ENCODE measurements around the gene FHOD3. TPM values are rescaled to one million over a fixed set of nuclear protein-coding genes. Genes with fewer than 3 reads are reported as not detected.
A peak's percentile ranks its signal among the peaks of the same experiment; 100 is the strongest.

FHOD3 gene
- total and polyA plus RNA-seq, 9 of the 15 experiments (the other 6 are each of a cell fraction or from before 2014, with no cell fraction given) = 0.11 TPM; not detected in 8

- TF ChIP-seq ZNF696 (CRISPR knock-in tag; conservative IDR thresholded peaks at IDR 0.05) = no peak
- TF ChIP-seq PHF21A (IDR thresholded peaks at IDR 0.05; ENCODE audit: borderline replicate concordance, low read depth) = no peak
- no peak for TF ChIP-seq E2F1 (CRISPR knock-in tag; IDR thresholded peaks at IDR 0.05)
- TF ChIP-seq MYNN (IDR thresholded peaks at IDR 0.05) = no peak
- TF ChIP-seq MYNN (CRISPR knock-in tag; IDR thresholded peaks at IDR 0.05) = no peak
- no peak for TF ChIP-seq KAT7 (CRISPR knock-in tag; IDR thresholded peaks at IDR 0.05; ENCODE audit: borderline replicate concordance)
- TF ChIP-seq ZNF253 (CRISPR knock-in tag; conservative IDR thresholded peaks at IDR 0.05) = no peak
- no peak for TF ChIP-seq TARDBP (IDR thresholded peaks at IDR 0.05)
- no peak for TF ChIP-seq POLR3G (IDR thresholded peaks at IDR 0.05; ENCODE audit: extremely low read depth, insufficient read length, insufficient replicate concordance)
- no peak for TF ChIP-seq GTF2F1 (IDR thresholded peaks at IDR 0.05; ENCODE audit: low read depth, low read length)
- TF ChIP-seq NFE2 (IDR thresholded peaks at IDR 0.05; ENCODE audit: low read depth) = peak; percentile 49
- no peak for TF ChIP-seq POLR3A (IDR thresholded peaks at IDR 0.05; ENCODE audit: borderline replicate concordance, extremely low read depth, insufficient read depth, insufficient read length)
- no peak for TF ChIP-seq ZNF212 (CRISPR knock-in tag; IDR thresholded peaks at IDR 0.05)
- TF ChIP-seq ZNF507 (tag; conservative IDR thresholded peaks at IDR 0.05) = no peak
- TF ChIP-seq CTCFL (IDR thresholded peaks at IDR 0.05; ENCODE audit: borderline replicate concordance, insufficient read depth, low read depth, low read length, poor library complexity, severe bottlenecking) = no peak
- TF ChIP-seq ZNF77 (CRISPR knock-in tag; IDR thresholded peaks at IDR 0.05) = no peak
- no peak for TF ChIP-seq SUPT5H (IDR thresholded peaks at IDR 0.05)
- TF ChIP-seq SIRT6 (IDR thresholded peaks at IDR 0.05; ENCODE audit: low read depth, low read length) = no peak
- TF ChIP-seq E2F6 (IDR thresholded peaks at IDR 0.05; ENCODE audit: borderline replicate concordance in 1 of 2, extremely low read depth in 1 of 2, insufficient read depth in 1 of 2, insufficient read length in 1 of 2, low read depth in 1 of 2, low read length in 1 of 2, poor library complexity in 1 of 2, severe bottlenecking in 1 of 2) = peak in 1 of 2 experiments; percentile 9
- TF ChIP-seq ZNF583 (CRISPR knock-in tag; IDR thresholded peaks at IDR 0.05) = no peak
- TF ChIP-seq AFF1 (IDR thresholded peaks at IDR 0.05; ENCODE audit: low read depth in 1 of 2, partially characterized antibody in 2 of 2) = no peak
- TF ChIP-seq ZNF764 (CRISPR knock-in tag; IDR thresholded peaks at IDR 0.05; ENCODE audit: low read depth) = no peak
These were observed 530.7 kb downstream of the FHOD3 start (continued) for GRCh38 chr18:36828157-36828629.

All from K562 (cell line).